CD8-positive, alpha-beta memory T cell (primary cell): ENCODE measurements around the gene KDM2A. TPM values are rescaled to one million over a fixed set of nuclear protein-coding genes. Genes with fewer than 3 reads are reported as not detected.

ENCODE experiments used
- CTCF ChIA-PET: fragments of 350-600 bp; sonication (Branson Sonifier 250); formaldehyde crosslinking; loops from one replicate; lab custom pipeline; 2021; ENCODE audit warnings: antibody characterized with exemption; lab: Charles Lee
- POLR2A ChIA-PET: fragments of 350-600 bp; sonication (Branson Sonifier 250); formaldehyde crosslinking; loops from one replicate; lab custom pipeline; 2021; ENCODE audit warnings: antibody characterized with exemption; lab: Charles Lee
- DNase-seq, 5 donors: peaks; one replicate each; pipeline versions ENCODE4 v3.0.0 to v3.0.0-alpha.2; 2020 to 2022; ENCODE audit warnings: mixed read lengths in 1 of 5
- H3K27ac ChIP-seq: one replicate; pipeline ENCODE4 v1.7.0; 2013; ENCODE audit warnings: low read depth, mild to moderate bottlenecking, low read length, moderate library complexity
- H3K27me3 ChIP-seq: 2 replicates; pipeline ENCODE4 v1.7.0; 2013; ENCODE audit warnings: low read length, mild to moderate bottlenecking; ENCODE audit not compliant: insufficient read depth, poor library complexity, severe bottlenecking
- H3K36me3 ChIP-seq: 2 replicates; pipeline ENCODE4 v1.7.0; 2013; ENCODE audit warnings: mild to moderate bottlenecking, low read length, moderate library complexity; ENCODE audit not compliant: insufficient read depth
- H3K4me1 ChIP-seq: 2 replicates; pipeline ENCODE4 v1.7.0; 2013; ENCODE audit warnings: mild to moderate bottlenecking, low read length, moderate library complexity; ENCODE audit not compliant: insufficient read depth
- H3K4me3 ChIP-seq: 2 replicates; pipeline ENCODE4 v1.7.0; 2013; ENCODE audit warnings: mild to moderate bottlenecking, low read length
- H3K9me3 ChIP-seq: 2 replicates; pipeline ENCODE4 v1.7.0; 2013; ENCODE audit warnings: mild to moderate bottlenecking, low read length
- H3K27ac Mint-ChIP-seq, 8 donors: one replicate each; pipeline ENCODE4 v1.8.0; 2020 to 2021; ENCODE audit warnings: mixed read lengths in 8 of 8, mild to moderate bottlenecking in 6 of 8, inconsistent platforms in 3 of 8, moderate library complexity in 3 of 8
- H3K27me3 Mint-ChIP-seq, 2 donors: one replicate each; pipeline ENCODE4 v1.8.0; 2020 to 2021; ENCODE audit warnings: mixed read lengths in 2 of 2, mild to moderate bottlenecking in 1 of 2, moderate library complexity in 1 of 2
- H3K36me3 Mint-ChIP-seq, 3 donors: one replicate each; pipeline ENCODE4 v1.8.0; 2020 to 2021; ENCODE audit warnings: mixed read lengths in 3 of 3, inconsistent platforms in 1 of 3, mild to moderate bottlenecking in 1 of 3
- H3K4me1 Mint-ChIP-seq, 3 donors: one replicate each; pipeline ENCODE4 v1.8.0; 2020 to 2021; ENCODE audit warnings: mixed read lengths in 3 of 3, inconsistent platforms in 1 of 3, mild to moderate bottlenecking in 1 of 3
- H3K4me3 Mint-ChIP-seq, 7 donors: one replicate each; pipeline ENCODE4 v1.8.0; 2020 to 2021; ENCODE audit warnings: mixed read lengths in 7 of 7, mild to moderate bottlenecking in 6 of 7, moderate library complexity in 4 of 7, inconsistent platforms in 2 of 7
- H3K9me3 Mint-ChIP-seq, 5 donors: one replicate each; pipeline ENCODE4 v1.8.0; 2020 to 2022; ENCODE audit warnings: mixed read lengths in 5 of 5, mild to moderate bottlenecking in 3 of 5, moderate library complexity in 2 of 5, inconsistent platforms in 1 of 5
- polyA plus RNA-seq: library from polyadenylated mRNA; unstranded; fragments of 300-500 nt; fragmentation: Illumina TruSeq; gene quantifications from one replicate; pipeline ENCODE4 v1.2.3, GENCODE V29; 2021
- total RNA-seq, 2 experiments: library from RNA; stranded (reverse); gene quantifications; one replicate each; pipeline ENCODE4 v1.2.3, GENCODE V29; 2021

The KDM2A gene
- total and polyA plus RNA-seq, 3 experiments from 2014 or later: 20.4 to 107 (median 101) TPM

- Mint-ChIP-seq H3K4me1 (peaks cover 52 to 71% (median 52%) of the 10 kb centered on the region in 3 donors), H3K9me3 (peaks cover 0 to 2% (median 0%) of the 10 kb centered on the region in 5 donors), H3K27ac (peak overlapping the region; percentile 61 to 99 (median 95)), H3K27me3 (no peaks in the 10 kb centered on the region), H3K36me3 (peaks cover 0 to 80% (median 6%) of the 10 kb centered on the region in 3 donors), H3K4me3 (peak overlapping the region in 4 of 7 donors; percentile 11 to 80 (median 37))
- DNase-seq: peak in 1 of 5 donors; percentile 33
- no peaks in the 10 kb centered on the region for H3K27me3 ChIP-seq
- no peaks in the 10 kb centered on the region for H3K9me3 ChIP-seq
- POLR2A ChIA-PET: interaction anchor here (0.9 to 12.9 kb wide), 5 partner anchors 8 to 15 kb away, joined by 3 to 283 read pairs (median 4); partner anchors contain the start of gene ANKRD13D
- CTCF ChIA-PET: interaction anchor here (0.9 to 3.5 kb wide), 5 partner anchors 9 to 16 kb away, joined by 4 to 33 read pairs (median 13); partner anchors contain the start of genes ANKRD13D and GRK2
- H3K27ac ChIP-seq: peak overlapping the region; percentile 68
- peaks cover 83% of the 10 kb centered on the region for H3K4me1 ChIP-seq
- no peak overlapping the region for H3K4me3 ChIP-seq
- peaks cover 71% of the 10 kb centered on the region for H3K36me3 ChIP-seq
Measured at GRCh38 chr11:67278939-67279588, 160.0 kb downstream of the KDM2A start.

- Histone ChIP-seq H3K27me3 (no peaks in the 10 kb centered on the region), H3K4me1 (peaks cover 76% of the 10 kb centered on the region), H3K27ac (peak overlapping the region; percentile 68), H3K36me3 (peaks cover 73% of the 10 kb centered on the region), H3K4me3 (no peak overlapping the region), H3K9me3 (no peaks in the 10 kb centered on the region)
- ChIA-PET POLR2A (interaction anchor here (0.9 to 2.5 kb wide), 5 partner anchors 8 to 14 kb away, joined by 3 to 9 read pairs (median 4); no protein-coding TSS in a partner anchor), CTCF (interaction anchor here (0.7 to 3.5 kb wide), 5 partner anchors 8 to 38 kb away, joined by 3 to 33 read pairs (median 4); partner anchors contain the start of gene ANKRD13D)
- peak overlapping the region; percentile 71 to 99 (median 95) for H3K27ac Mint-ChIP-seq
- no peaks in the 10 kb centered on the region for H3K27me3 Mint-ChIP-seq
- peak in 1 of 5 donors; percentile 39 for DNase-seq
- H3K36me3 Mint-ChIP-seq: peaks cover 0 to 80% (median 6%) of the 10 kb centered on the region in 3 donors
- H3K9me3 Mint-ChIP-seq: peaks cover 0 to 2% (median 0%) of the 10 kb centered on the region in 5 donors
- peaks cover 45 to 64% (median 48%) of the 10 kb centered on the region in 3 donors for H3K4me1 Mint-ChIP-seq
- peak overlapping the region in 3 of 7 donors; percentile 19 to 68 (median 45) for H3K4me3 Mint-ChIP-seq
Measured at GRCh38 chr11:67279589-67280340, 160.7 kb downstream of the KDM2A start.

- H3K4me3 ChIP-seq: no peak overlapping the region
- H3K9me3 ChIP-seq: no peaks in the 10 kb centered on the region
- H3K27ac ChIP-seq: no peak overlapping the region
- H3K27me3 ChIP-seq: no peaks in the 10 kb centered on the region
- Mint-ChIP-seq H3K36me3 (peaks cover 0 to 84% (median 6%) of the 10 kb centered on the region in 3 donors), H3K27me3 (no peaks in the 10 kb centered on the region), H3K9me3 (peaks cover 0 to 2% (median 0%) of the 10 kb centered on the region in 5 donors), H3K4me3 (peak overlapping the region in 2 of 7 donors; percentile 19 to 68), H3K27ac (peak overlapping the region; percentile 63 to 99 (median 81)), H3K4me1 (peaks cover 42 to 64% (median 48%) of the 10 kb centered on the region in 3 donors)
- H3K4me1 ChIP-seq: peaks cover 74% of the 10 kb centered on the region
- peaks cover 73% of the 10 kb centered on the region for H3K36me3 ChIP-seq
- CTCF ChIA-PET: interaction anchor here (0.7 to 1.2 kb wide), 3 partner anchors 13 to 239 kb away, joined by 3 to 4 read pairs (median 3); no protein-coding TSS in a partner anchor
- peak in 1 of 5 donors; percentile 23 for DNase-seq
- POLR2A ChIA-PET: interaction anchor here (0.6 to 2.5 kb wide), 5 partner anchors 9 to 158 kb away, joined by 3 to 9 read pairs (median 4); partner anchors contain the start of gene GRK2
Measured at GRCh38 chr11:67280341-67280787, 161.3 kb downstream of the KDM2A start.

- H3K27me3 ChIP-seq: no peaks in the 10 kb centered on the region
Measured at GRCh38 chr11:67280788-67281551, 161.9 kb downstream of the KDM2A start.

GRCh38 chr11:67281552-67282150 lies 162.6 kb downstream of the KDM2A start:
- H3K4me3 ChIP-seq: no peak overlapping the region
- H3K4me1 Mint-ChIP-seq: peaks cover 40 to 62% (median 40%) of the 10 kb centered on the region in 3 donors
- peaks cover 0 to under 1% (median 0%) of the 10 kb centered on the region in 5 donors for H3K9me3 Mint-ChIP-seq
- POLR2A ChIA-PET: interaction anchor here (15.0 kb wide), 1 partner anchor 9 kb away, joined by 283 read pairs; the partner anchor contains the start of gene GRK2
- H3K27me3 Mint-ChIP-seq: no peaks in the 10 kb centered on the region
- CTCF ChIA-PET: interaction anchor here (0.8 to 2.3 kb wide), 2 partner anchors 10 to 13 kb away, joined by 3 to 12 read pairs; no protein-coding TSS in a partner anchor
- no peak overlapping the region for H3K27ac ChIP-seq
- H3K36me3 Mint-ChIP-seq: peaks cover 0 to 84% (median 6%) of the 10 kb centered on the region in 3 donors
- peak in 2 of 5 donors; percentile 0 to 38 for DNase-seq
- no peaks in the 10 kb centered on the region for H3K27me3 ChIP-seq
- H3K9me3 ChIP-seq: no peaks in the 10 kb centered on the region
- no peak overlapping the region for H3K4me3 Mint-ChIP-seq
- H3K4me1 ChIP-seq: peaks cover 74% of the 10 kb centered on the region
- H3K36me3 ChIP-seq: peaks cover 65% of the 10 kb centered on the region
- H3K27ac Mint-ChIP-seq: peak overlapping the region in 4 of 8 donors; percentile 54 to 97 (median 78)

More at GRCh38 chr11:67280788-67281551, 161.9 kb downstream of the KDM2A start:
- peaks cover 67% of the 10 kb centered on the region for H3K36me3 ChIP-seq
- DNase-seq: peak in 1 of 5 donors; percentile 46
- Mint-ChIP-seq H3K27ac (peak overlapping the region in 4 of 8 donors; percentile 72 to 99 (median 86)), H3K4me1 (peaks cover 40 to 62% (median 42%) of the 10 kb centered on the region in 3 donors), H3K4me3 (no peak overlapping the region), H3K27me3 (no peaks in the 10 kb centered on the region), H3K36me3 (peaks cover 0 to 83% (median 6%) of the 10 kb centered on the region in 3 donors), H3K9me3 (peaks cover 0 to 2% (median 0%) of the 10 kb centered on the region in 5 donors)
- no peak overlapping the region for H3K4me3 ChIP-seq
- no peaks in the 10 kb centered on the region for H3K9me3 ChIP-seq
- peaks cover 74% of the 10 kb centered on the region for H3K4me1 ChIP-seq
- no peak overlapping the region for H3K27ac ChIP-seq
- ChIA-PET POLR2A (interaction anchor here (0.6 to 2.5 kb wide), 5 partner anchors 10 to 158 kb away, joined by 3 to 9 read pairs (median 4); partner anchors contain the start of gene GRK2), CTCF (interaction anchor here (0.7 to 0.8 kb wide), 2 partner anchors 37 to 238 kb away, joined by 3 read pairs; no protein-coding TSS in a partner anchor)

- H3K36me3 Mint-ChIP-seq: peaks cover 0 to 86% (median 6%) of the 10 kb centered on the region in 3 donors
- H3K9me3 ChIP-seq: no peaks in the 10 kb centered on the region
- no peaks in the 10 kb centered on the region for H3K27me3 ChIP-seq
- ChIA-PET CTCF (interaction anchor here (0.8 to 2.3 kb wide), 3 partner anchors 10 to 20 kb away, joined by 3 to 12 read pairs (median 3); no protein-coding TSS in a partner anchor), POLR2A (interaction anchor here (15.0 kb wide), 1 partner anchor 10 kb away, joined by 283 read pairs; the partner anchor contains the start of gene GRK2)
- H3K4me3 ChIP-seq: no peak overlapping the region
- peak overlapping the region in 4 of 7 donors; percentile 16 to 56 (median 35) for H3K4me3 Mint-ChIP-seq
- H3K27ac Mint-ChIP-seq: peak overlapping the region in 6 of 8 donors; percentile 63 to 97 (median 80)
- no peak overlapping the region for H3K27ac ChIP-seq
- peaks cover 40 to 62% (median 40%) of the 10 kb centered on the region in 3 donors for H3K4me1 Mint-ChIP-seq
- no peaks in the 10 kb centered on the region for H3K27me3 Mint-ChIP-seq
- peaks cover 74% of the 10 kb centered on the region for H3K4me1 ChIP-seq
- peak in 1 of 5 donors; percentile 47 for DNase-seq
- H3K9me3 Mint-ChIP-seq: no peaks in the 10 kb centered on the region
- peaks cover 71% of the 10 kb centered on the region for H3K36me3 ChIP-seq
Measured at GRCh38 chr11:67282155-67282875, 163.3 kb downstream of the KDM2A start.
